H1 (cell line): ENCODE data around the gene ZNF536.

Experiments
- CBX5 ChIP-seq: fragments of 300-800, 300-1000 bp; sonication (generic); IDR thresholded peaks from 2 replicates; pipeline ENCODE4 v1.7.1; 2016; ENCODE audit warnings: antibody characterized with exemption, low read length, low read depth
- EP300 ChIP-seq, 2 experiments: IDR thresholded peaks; 1 replicate in 1 of 2; 2 replicates in 1 of 2; pipeline ENCODE4 v1.6.1; 2011 to 2012; ENCODE audit warnings: low read depth in 2 of 2, low read length in 2 of 2, mild to moderate bottlenecking in 2 of 2, borderline replicate concordance in 1 of 2, inconsistent platforms in 1 of 2, moderate library complexity in 1 of 2
- JUN ChIP-seq: IDR thresholded peaks from 2 replicates; pipeline ENCODE4 v1.6.1; 2011; ENCODE audit warnings: low read depth, mild to moderate bottlenecking, improper control_type of control experiment, low read length
- TF ChIP-seq, protein P1 (sequence below), 3 experiments: IDR thresholded peaks; 1 replicate in 2 of 3; 2 replicates in 1 of 3; pipeline versions ENCODE4 v1.5.1 to v1.6.1; 2011; ENCODE audit warnings: low read length in 3 of 3, mild to moderate bottlenecking in 3 of 3, inconsistent platforms in 2 of 3, low read depth in 1 of 3, moderate library complexity in 1 of 3; ENCODE audit not compliant: insufficient read depth in 1 of 3; ENCODE audit errors: control extremely low read depth in 1 of 3
- TF ChIP-seq, protein P2 (sequence below): IDR thresholded peaks from 2 replicates; pipeline ENCODE4 v1.6.1; 2011; ENCODE audit warnings: low read depth, mild to moderate bottlenecking, low read length; ENCODE audit not compliant: insufficient read depth
- TF ChIP-seq, protein P3 (sequence below): IDR thresholded peaks from 2 replicates; pipeline ENCODE4 v1.6.1; 2012; ENCODE audit warnings: inconsistent platforms

DNA sequence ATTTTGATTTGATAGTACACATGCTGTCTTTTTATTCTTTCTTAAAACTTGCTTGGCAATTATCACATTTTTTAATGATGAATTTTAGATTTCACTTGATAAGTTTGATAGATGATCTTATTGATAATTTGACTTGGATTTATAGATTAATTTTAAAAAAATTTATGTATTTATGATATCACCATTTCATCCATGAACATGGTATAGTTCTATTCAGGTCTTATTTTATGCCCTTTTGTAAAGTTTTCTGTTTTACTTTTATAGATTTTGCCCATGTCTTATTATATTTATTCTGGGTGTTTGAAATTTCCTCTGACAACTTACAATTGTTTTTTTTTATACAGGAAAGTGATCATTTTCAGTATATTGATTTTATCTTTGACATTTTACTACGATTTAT, 39.5 kb downstream of the ZNF536 start:
- TF ChIP-seq, protein P1, sequence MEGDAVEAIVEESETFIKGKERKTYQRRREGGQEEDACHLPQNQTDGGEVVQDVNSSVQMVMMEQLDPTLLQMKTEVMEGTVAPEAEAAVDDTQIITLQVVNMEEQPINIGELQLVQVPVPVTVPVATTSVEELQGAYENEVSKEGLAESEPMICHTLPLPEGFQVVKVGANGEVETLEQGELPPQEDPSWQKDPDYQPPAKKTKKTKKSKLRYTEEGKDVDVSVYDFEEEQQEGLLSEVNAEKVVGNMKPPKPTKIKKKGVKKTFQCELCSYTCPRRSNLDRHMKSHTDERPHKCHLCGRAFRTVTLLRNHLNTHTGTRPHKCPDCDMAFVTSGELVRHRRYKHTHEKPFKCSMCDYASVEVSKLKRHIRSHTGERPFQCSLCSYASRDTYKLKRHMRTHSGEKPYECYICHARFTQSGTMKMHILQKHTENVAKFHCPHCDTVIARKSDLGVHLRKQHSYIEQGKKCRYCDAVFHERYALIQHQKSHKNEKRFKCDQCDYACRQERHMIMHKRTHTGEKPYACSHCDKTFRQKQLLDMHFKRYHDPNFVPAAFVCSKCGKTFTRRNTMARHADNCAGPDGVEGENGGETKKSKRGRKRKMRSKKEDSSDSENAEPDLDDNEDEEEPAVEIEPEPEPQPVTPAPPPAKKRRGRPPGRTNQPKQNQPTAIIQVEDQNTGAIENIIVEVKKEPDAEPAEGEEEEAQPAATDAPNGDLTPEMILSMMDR (IDR thresholded peaks at IDR 0.05; ENCODE audit: control extremely low read depth in 1 of 3, insufficient read depth in 1 of 3, low read depth in 1 of 3, low read length in 3 of 3): no peak
- TF ChIP-seq JUN (no peak), CBX5 (no peak), EP300 (IDR thresholded peaks at IDR 0.05; ENCODE audit: borderline replicate concordance in 1 of 2, low read depth in 2 of 2, low read length in 2 of 2) (no peak)
- TF ChIP-seq, protein P2, sequence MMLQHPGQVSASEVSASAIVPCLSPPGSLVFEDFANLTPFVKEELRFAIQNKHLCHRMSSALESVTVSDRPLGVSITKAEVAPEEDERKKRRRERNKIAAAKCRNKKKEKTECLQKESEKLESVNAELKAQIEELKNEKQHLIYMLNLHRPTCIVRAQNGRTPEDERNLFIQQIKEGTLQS: no peak
- TF ChIP-seq, protein P3, sequence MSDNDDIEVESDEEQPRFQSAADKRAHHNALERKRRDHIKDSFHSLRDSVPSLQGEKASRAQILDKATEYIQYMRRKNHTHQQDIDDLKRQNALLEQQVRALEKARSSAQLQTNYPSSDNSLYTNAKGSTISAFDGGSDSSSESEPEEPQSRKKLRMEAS: no peak
